Activated CD4-positive, alpha-beta T cell treated with anti-CD3 and anti-CD28 coated beads, Interleukin-2, amount 50 U/mL, for 48 hours (primary cell): ENCODE measurements around the gene CLIP3.
"Not testable (repeated sequence)": the region's sequence is repeated elsewhere in the genome, so short reads cannot be mapped to it uniquely, and the experiment has no call there.

Experiments used
- DNase-seq, 2 experiments: peaks; one replicate each; pipeline ENCODE4 v3.0.0-alpha.2; 2020

CLIP3 gene

DNA sequence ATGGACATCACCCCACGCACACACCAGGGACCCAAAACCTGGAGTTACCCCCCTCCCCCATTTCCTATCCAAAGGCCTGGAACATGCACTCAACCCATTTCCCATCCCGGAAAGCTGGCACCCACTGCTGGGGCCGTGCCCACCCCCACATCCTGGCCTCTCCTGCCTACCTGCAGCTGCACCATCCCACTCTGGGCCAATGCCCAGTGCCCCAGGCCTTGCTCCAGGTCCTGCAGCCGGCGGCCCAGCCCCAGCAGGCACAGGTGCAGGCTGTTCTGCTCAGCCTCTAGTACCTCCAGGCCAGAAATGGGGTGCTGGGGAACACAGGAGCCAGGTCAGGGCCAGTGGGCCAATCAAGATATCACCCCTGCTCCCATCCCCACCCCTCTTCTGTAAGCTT lies 25.7 kb downstream of the CLIP3 start:
- DNase-seq: no peak

DNA sequence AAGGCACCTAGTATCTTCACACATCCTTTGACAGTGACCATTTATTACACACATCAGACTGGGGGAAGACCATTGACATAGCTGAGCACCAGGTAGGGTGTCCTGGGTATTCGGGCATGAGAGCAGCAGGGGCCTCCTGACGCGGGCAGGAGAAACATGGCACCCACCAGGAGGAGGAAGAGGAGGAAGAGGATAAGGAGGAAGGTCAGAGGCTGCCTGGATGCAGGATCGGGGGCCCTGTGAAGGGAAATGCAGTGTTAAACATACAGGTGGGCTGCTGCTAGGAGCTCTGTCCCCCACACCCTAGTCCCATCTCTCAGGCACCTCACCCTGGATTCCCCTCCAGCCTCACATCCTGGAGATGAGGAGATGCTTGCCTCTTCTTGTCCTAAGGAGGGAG lies 29.4 kb downstream of the CLIP3 start:
- no peak for DNase-seq

DNA sequence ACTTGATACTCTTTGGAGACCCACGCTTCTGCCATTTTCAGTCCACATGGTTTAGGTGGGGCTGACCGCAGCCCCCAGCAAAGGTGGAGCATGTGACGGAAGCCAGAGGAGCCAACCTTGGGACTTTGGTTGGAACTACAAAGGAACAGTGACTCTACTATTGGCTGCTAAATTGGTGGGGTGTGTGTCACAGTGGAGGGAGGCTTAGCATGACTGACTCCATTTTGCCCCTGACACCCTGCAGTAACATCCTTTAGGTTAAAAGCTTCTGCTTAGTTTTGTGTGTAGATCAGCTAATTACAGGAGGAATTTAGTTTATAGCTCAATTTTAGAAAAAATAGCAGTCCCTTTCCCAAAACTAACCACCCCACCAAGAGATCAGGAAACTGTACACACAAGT lies 31.1 kb downstream of the CLIP3 start:
- DNase-seq: no peak

DNA sequence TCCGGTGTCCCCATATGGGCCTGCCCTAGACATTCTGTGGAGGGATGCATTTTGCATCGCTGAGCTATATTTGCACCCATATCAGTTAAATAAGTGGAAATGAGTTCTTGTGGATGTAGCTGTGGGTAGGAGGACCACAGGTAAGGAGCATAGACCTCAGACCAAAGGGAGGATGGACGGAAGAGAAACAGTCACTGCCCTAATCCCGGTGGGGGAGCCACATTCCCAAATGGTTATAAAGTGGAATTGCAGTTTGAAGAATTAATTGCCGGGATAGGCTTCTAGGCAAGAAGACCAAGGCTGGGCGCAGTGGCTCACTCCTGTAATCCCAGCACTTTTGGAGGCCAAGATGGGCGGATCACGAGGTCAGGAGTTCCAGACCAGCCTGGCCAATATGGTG lies 35.9 kb downstream of the CLIP3 start:
- no peak for DNase-seq

DNA sequence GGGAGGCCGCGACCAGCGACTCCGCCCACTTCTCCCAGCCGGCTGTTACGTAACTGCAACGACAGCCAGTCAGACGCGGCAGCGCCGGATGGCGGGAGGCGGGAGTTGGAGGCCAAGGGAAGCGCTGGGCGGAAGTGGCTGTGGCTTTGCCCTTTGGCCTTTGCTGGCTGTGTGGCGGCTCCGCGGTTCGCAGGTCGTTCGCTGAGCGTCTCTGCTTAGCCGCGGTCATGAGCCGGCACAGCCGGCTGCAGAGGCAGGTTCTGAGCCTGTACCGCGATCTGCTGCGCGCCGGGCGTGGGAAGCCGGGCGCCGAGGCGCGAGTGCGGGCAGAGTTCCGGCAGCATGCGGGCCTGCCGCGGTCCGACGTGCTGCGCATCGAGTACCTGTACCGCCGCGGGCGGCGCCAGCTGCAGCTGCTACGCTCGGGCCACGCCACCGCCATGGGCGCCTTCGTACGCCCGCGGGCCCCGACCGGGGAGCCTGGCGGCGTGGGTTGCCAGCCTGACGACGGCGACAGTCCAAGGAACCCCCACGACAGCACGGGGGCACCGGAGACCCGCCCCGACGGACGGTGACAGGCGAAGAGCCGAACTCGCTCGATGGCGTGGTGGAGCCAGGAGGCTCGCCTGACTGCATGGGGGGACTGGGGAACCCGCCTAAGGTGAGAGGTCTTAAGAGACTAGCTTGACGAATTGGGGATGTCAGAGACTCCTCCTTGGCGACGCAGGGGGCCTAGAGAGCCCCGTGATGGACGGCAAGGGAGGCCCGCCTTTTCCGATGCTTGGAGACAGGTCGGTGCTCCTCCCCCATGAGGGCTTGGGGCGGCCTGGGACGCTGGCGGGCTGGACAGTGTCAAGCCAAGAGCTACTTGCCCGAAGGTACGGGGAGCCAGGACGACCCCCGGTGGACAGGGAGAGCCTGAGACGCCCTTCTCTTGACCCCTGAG lies 37.4 kb downstream of the CLIP3 start, which contains the start of gene SDHAF1:
Gene SDHAF1 (plus strand): TSS at position 141 of the 946 bp plus-strand sequence. CDS start 87 bp downstream, at position 228.
- peak; percentile 97 to 98 for DNase-seq

DNA sequence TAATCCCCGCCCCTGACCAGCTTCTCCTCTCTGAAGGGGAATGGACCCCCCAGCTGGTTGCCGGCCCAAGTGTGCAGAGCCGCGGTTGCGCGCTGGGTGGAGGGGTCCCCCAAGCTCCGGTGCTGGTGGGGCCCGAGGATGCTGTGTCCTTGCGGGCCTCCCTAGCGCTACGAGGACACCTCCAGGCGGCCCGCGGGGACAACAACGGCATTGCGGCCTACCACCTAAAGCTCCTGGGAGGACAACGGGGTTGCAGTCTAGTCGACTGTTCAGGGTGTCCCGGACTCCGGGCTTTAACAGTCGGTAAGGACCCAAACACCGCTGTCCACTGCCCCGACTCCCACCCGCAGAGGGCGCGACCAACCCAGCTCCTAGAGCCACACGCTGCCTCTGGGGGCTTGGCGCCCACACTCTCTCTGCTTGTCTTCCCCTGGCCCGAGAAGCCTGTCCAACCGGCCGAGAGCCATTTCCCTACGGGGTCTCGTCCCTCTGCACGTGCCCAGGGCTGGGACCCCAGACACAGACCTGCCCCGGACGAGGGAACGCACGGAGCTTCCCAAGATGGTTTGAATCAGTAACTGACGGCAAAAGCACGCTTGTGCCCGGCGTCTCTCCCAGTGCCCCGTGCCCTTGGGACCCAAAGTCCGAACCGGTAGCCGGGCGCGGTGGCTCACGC lies 38.6 kb downstream of the CLIP3 start:
- no peak for DNase-seq

DNA sequence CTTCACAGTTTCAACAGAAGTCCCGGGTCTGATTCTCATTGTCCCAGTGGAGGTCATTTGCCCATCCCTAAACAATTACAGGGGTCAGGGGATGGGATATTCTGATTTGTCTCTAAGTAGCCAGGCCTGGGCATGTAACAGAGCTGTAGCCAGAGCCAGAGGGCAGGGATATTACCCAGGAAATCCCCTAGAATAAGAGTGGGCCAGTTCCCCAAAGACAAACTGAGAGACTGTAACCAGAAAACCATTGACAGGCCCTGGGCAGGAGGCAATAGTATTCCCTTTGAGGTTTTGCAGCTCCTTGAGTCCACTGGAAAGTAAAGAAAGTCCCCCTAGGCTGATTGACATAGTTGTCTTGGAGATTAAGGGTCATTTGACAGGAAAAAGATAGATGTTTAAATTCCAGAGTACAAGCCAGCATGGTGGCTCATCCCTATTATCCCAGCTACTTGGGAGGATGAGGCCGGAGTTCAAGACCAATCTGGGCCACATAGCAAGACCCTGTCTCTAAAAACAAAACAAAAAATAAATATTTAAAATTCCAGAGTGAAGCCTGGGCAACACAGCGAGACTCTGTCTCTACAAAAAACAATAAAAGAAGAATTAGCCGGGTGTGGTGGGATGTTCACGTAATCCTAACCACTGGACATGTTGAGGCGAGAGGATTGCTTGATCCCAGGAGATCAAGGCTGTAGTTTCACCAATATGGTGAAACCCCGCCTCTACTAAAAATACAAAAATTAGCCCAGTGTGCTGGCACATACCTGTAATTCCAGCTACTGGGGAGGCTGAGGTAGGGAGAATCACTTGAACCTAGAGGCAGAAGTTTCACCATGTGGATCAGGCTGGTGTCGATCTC lies 39.5 kb downstream of the CLIP3 start:
- DNase-seq: no peak

DNA sequence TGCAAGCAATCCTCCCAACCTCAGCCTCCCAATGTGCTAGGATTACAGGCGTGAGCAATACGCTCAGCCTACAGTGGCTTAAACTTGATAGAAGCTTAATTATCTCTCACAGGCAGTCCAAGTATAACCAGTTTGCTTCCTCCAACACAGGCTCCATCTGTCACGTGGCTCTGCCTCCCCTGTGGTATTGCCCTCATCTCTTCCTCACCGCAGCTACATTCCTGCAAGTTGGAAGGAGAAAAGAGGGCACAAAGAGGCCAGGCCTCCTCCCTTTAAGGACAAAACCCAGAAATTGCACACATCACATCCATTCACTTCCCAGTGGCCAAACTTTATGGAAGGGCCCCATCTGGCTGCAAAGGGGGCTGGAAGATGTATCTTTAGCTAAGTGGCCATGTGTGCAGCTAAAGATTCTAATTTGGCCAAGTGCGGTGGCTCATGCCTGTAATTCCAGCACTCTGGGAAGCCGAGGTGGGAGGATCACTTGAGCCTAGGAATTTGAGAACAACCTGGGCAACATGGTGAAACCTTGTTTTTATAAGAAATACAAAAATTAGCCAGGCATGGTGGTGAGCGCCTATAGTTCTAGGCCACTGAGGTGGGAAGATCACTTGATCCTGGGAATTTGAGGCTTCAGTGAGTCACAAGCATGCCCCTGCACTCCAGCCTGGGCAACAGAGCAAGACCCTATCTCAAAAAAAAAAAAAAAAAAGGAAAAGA lies 40.8 kb downstream of the CLIP3 start:
- DNase-seq: no peak

DNA sequence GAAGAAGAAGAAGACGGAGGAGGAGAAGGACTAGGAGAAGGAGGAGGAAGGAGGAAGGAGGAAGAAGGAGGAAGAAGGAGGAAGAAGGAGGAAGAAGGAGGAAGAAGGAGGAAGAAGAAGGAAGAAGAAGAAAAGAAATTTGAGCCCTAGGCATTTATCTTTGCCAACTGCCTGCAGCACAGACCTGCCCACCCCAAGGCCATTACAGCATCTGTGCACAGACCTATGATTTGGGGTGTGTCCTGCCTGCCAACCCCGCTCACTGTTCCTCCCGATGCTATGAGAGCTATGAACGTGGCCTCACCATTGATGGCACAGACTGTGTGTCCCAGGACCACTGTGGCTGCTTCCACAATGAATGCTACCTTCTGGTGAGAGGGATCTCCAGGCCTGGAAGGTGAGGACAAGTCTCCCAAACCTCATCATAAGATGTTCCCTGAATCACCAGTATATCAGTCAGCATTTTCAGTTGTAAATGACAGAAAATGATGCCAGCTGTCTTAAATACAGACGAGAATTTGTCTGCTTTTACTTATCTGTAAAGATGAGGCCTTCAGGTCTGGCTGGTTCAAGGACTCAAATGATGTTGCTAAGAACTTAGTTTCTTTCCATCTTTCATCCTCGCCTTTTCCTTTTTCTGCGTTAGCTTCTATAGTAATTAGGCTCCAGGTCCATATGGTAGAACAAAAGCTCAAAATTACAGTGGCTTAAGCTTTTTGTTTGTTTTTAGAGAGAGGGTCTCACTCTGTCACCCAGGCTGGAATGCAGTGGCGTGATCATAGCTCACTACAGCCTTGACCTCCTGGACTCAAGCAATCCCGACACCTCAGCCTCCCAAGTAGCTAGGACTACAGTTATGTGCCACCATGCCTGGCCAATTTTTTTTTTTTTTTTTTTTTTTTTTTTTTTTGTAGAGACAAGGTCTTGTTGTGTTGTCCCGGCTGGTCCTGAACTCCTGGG lies 41.6 kb downstream of the CLIP3 start:
- DNase-seq: no peak

DNA sequence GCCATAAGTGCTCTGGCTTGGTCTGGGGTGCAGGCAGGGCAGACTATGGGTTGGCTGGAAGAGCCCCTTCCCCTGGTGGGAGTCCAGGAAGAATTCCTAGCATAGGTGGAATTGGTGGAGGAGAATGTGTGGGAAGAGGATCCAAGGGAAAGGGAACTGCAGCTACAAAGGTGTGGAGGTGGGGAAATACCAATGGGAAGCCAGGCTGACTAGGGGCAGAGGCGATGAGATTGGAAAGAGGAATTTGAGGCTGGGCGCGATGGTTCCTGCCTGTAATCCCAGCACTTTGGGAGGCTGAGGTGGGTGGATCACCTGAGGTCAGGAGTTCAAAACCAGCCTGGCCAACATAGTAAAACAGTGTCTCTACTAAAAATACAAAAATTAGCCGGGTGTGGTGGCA lies 42.5 kb downstream of the CLIP3 start:
- DNase-seq: no peak

DNA sequence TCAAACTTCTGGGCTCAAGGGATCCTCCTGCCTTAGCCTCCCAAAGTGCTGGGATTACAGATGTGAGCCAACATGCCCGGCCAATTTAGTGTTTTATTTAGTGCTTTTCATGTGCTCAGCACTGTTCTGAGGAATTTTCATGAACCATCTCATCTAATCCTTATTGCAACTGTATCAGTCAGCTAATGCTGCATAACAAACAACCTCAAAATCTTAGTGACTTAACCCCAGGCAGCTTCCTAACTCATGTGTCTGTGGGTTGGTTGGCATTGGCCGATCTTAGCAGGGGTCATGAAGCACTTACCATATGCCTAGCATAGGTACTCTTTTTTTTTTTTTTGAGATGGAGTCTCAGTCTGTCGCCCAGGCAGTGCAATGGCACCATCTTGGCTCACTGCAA lies 43.8 kb downstream of the CLIP3 start:
- DNase-seq: no peak

DNA sequence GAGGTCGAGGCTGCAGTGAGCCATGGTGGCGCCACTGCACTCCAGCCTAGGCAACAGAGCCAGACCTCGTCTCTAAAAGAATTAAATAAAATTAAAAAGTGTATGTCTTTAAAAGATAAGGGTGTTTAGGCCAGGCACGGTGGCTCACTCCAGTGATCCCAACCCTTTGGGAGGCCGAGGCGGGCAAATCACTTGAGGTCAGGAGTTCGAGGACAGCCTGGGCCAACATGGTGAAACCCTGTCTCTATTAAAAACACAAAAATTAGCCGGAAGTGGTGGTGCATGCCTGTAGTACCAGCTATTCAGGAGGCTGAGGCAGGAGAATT lies 45.1 kb downstream of the CLIP3 start:
- no peak for DNase-seq

DNA sequence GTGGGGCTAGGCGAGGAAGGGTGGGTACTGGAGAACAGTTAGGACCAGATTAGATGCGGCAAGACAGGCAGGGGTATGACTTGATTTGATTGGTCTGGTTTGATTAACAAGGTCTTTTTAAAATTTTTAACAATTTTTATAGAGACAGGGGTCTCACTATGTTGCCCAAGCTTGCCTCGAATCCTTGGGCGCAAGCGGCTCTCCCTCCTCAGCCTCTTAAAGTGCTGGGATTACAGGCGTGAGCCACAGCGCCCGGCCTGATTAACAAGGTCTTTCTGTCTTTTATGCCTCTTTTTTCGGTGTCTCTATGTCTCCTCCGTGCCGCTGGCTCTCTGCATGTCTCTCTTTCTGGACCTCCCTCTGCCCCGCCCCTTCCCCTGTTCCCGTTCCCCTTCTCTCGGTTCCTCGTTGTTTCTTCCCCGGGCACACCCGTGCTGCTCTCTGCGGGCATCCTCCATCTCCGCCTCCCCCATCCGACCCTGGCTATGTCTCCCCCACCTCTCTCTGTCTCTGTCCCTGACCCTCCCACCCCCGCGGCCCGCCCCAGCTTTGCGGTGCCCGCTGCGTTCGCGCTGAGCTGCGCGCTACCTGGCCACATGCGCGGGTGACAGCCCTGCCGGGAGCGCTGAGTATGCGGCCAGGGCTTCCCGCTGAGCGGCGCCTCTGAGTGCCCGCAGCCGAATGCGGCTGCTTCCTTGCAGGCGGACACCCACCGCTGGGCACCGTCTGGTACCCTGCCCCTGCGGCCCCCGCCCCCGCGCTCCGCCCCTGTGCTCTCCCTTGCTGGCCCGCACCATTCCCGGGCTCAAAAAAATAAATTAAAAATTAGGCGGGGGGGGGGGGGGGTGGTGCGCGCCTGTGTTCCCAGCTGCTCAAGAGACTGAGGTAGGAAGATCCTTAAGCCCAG lies 45.8 kb downstream of the CLIP3 start:
- DNase-seq: peak; percentile 41 to 49

DNA sequence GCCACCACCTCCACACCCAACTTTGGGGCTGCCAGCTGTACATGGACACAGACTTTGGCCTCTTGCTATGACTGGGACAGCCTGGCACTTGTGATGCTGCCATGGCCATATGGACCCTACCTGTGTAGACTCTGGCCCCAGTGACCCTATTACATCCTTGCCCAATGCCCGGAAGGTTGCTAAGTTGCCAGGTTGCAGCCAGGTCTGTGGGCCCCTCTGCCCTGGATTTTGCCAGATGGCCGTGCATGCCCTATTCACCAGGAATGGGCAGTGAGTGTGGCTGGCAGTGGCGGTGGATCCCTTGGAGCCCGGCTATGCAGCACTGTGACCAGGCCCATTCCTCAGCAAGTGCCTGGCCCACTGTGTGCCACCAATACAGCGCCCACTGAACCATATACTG lies 46.6 kb downstream of the CLIP3 start:
- DNase-seq: no peak

DNA sequence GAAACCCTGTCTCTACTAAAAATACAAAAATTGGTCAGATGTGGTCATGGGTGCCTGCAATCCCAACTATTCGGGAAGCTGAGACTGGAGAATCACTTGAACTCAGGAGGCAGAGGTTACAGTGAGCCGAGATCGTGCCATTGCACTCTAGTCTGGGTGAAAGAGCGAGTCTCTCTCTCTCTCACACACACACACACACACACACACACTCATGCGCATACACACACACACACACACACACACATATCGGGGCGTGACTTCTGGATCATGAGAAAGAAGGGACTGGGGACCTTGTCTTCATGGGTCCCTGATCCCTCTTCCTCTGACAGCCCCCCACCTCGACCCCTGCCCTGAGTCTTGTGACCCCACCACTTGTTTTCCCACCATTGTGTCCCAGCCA lies 49.5 kb downstream of the CLIP3 start:
- no peak for DNase-seq

DNA sequence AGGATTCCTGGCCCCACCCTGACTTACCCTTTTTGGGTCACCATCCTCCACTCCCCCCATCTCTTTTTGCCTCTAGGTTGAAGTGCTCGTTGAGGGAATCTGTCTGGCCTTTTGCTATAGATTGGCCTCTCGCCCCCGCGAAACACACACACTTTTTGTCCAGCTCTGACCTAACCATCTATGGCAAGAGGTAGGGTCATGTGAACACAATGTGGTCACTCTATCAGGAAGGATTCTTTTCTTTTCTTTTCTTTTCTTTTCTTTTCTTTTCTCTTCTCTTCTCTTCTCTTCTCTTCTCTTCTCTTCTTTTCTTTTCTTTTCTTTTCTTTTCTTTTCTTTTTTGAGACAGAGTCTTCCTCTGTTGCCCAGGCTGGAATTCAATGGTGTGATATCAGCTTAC lies 51.7 kb downstream of the CLIP3 start:
- not testable (repeated sequence) for DNase-seq

DNA sequence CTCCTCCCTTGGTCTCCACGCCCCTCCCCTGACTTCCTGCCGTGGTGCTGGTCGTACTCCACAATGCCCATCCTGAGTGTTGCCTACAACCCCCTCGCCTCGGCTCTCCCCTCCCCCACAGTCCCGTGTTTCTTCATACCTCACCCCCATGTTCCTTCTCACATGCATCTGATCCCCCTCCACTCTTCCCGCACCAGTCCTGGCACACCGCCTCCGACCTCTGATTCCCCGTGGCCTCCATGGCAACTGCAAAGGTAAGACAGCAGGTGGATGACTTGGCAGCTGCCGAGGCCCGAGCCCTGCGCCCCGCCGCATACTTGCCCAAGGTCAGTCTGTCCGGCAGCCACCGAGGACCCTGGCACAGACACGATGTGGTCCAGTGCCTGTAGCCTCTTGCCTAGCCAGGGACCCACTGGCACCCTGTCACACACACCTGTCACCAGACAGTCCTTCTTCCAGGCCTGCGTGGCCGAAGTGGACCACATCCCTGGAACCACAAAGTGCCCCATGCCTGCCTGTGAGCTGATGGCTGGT lies 53.8 kb downstream of the CLIP3 start:
- no peak for DNase-seq

DNA sequence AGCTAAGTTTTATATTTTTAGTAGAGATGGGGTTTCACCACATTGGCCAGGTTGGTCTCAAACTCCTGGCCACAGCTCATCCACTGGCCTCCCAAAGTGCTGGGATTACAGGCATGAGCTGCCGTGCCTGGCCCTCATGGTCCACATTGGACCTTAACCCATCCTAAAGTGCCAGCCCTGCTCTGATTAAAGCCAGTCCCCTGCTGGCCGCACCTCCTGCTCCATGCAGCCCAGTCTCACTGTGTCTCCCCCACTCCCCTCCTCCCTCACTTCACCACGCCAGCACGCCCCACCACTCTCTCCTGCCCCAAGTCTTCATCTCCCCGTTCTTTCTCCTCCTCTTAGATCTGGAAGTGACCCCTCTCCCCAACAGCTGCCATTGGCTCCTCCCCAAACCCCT lies 54.4 kb downstream of the CLIP3 start:
- DNase-seq: no peak

DNA sequence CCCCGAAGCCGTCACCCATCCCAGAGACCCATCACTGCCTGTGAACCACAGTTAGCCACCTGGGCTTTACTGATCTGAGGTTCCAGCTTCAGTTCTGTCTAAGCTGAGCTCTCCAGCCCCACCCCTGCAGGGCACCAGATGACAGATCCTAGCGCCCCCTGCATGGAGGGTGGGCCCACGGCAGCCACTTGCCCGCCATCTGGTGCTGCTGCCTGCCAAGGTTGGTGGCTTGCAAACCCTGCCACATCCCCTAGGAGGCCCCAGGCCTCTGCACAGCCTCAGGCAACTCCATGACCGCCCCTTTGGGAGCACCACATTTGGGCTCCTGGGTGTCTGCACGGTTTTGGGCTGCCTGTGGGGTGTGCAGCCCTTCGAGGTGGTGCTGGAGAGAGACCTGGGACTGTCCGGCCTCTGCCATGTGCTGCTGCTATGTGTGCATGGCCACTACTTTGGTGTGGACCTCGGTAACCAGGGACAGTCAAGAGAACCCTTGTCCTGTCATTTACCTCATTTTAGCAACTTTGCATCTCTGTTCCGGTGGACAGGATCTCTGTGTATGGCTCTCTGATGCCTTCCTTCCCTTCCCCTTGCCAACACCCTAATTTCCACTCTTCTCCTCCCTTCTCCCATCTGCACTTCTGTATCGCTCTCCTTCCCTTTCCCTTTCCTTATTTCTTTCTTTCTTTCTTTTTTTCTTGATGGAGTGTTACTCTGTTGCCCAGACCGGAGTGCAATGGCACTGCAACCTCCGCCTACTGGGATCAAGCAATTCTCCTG lies 55.0 kb downstream of the CLIP3 start:
- DNase-seq: peak in 1 of 2 experiments; percentile 29
